ENCODE results near the gene STBD1.

STBD1 gene

DNA sequence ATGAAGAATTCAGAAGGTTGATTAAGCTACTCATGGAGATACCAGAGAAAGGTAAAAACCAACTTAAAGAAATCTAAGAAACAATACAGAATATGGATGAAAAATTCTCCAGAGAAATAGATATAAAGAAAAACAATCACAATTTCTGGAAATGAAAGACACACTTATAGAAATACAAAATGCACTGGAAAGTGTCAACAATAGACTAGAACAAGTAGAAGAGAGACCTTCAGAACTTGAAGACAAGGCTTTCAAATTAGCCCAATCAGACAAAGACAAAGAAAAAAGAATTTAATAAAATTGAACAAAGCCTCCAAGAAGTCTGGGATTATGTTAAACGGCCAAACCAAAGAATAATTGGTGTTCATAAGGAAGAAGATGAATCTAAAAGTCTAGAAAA is 9.6 kb downstream of the STBD1 start:
- TF ChIP-seq EGR1 (IDR thresholded peaks at IDR 0.05): no peak
- no peak for TF ChIP-seq TCF12 (IDR thresholded peaks at IDR 0.05; ENCODE audit: low read depth)
- TF ChIP-seq, protein P1, sequence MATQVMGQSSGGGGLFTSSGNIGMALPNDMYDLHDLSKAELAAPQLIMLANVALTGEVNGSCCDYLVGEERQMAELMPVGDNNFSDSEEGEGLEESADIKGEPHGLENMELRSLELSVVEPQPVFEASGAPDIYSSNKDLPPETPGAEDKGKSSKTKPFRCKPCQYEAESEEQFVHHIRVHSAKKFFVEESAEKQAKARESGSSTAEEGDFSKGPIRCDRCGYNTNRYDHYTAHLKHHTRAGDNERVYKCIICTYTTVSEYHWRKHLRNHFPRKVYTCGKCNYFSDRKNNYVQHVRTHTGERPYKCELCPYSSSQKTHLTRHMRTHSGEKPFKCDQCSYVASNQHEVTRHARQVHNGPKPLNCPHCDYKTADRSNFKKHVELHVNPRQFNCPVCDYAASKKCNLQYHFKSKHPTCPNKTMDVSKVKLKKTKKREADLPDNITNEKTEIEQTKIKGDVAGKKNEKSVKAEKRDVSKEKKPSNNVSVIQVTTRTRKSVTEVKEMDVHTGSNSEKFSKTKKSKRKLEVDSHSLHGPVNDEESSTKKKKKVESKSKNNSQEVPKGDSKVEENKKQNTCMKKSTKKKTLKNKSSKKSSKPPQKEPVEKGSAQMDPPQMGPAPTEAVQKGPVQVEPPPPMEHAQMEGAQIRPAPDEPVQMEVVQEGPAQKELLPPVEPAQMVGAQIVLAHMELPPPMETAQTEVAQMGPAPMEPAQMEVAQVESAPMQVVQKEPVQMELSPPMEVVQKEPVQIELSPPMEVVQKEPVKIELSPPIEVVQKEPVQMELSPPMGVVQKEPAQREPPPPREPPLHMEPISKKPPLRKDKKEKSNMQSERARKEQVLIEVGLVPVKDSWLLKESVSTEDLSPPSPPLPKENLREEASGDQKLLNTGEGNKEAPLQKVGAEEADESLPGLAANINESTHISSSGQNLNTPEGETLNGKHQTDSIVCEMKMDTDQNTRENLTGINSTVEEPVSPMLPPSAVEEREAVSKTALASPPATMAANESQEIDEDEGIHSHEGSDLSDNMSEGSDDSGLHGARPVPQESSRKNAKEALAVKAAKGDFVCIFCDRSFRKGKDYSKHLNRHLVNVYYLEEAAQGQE (IDR thresholded peaks at IDR 0.05; ENCODE audit: low read depth): no peak
- no peak for TF ChIP-seq NFIC (IDR thresholded peaks at IDR 0.05)
- no peak for TF ChIP-seq CREB1 (IDR thresholded peaks at IDR 0.05; ENCODE audit: low read depth)
- TF ChIP-seq, protein P2, sequence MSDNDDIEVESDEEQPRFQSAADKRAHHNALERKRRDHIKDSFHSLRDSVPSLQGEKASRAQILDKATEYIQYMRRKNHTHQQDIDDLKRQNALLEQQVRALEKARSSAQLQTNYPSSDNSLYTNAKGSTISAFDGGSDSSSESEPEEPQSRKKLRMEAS (IDR thresholded peaks at IDR 0.05): no peak
- TF ChIP-seq CEBPB (IDR thresholded peaks at IDR 0.05): no peak
- TF ChIP-seq TEAD4 (IDR thresholded peaks at IDR 0.05): no peak
- TF ChIP-seq, protein P3, sequence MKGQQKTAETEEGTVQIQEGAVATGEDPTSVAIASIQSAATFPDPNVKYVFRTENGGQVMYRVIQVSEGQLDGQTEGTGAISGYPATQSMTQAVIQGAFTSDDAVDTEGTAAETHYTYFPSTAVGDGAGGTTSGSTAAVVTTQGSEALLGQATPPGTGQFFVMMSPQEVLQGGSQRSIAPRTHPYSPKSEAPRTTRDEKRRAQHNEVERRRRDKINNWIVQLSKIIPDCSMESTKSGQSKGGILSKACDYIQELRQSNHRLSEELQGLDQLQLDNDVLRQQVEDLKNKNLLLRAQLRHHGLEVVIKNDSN (IDR thresholded peaks at IDR 0.05): no peak
- TF ChIP-seq EP300 (IDR thresholded peaks at IDR 0.05; ENCODE audit: borderline replicate concordance): no peak
- TF ChIP-seq FOXM1 (IDR thresholded peaks at IDR 0.05; ENCODE audit: borderline replicate concordance, low read depth): no peak
- TF ChIP-seq RAD21 (IDR thresholded peaks at IDR 0.05; ENCODE audit: low read depth): no peak
- TF ChIP-seq TAF1 (IDR thresholded peaks at IDR 0.05; ENCODE audit: low read depth): no peak
- no peak for TF ChIP-seq YY1 (IDR thresholded peaks at IDR 0.05; ENCODE audit: low read depth)
- no peak for TF ChIP-seq ZBTB7A (IDR thresholded peaks at IDR 0.05; ENCODE audit: low read depth)

DNA sequence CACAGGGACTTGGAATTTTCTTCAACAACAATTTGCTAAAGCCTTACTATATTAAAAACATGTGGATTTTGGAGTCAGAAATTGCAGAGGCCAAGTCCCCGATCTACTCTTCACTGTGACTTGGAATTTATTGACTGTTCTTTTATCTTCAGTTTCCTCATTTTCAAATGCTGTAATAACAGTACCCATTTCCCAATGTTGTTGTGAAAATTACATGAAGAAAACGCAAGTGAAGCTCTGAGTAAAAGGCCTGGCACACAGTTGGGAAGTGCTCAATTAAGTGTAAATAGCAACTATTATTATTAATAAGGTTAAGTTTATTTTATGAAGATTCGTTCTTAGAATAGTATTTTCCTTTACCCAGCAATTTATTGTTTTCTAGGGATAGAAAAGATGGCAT is 15.7 kb downstream of the STBD1 start:
- TF ChIP-seq EGR1 (IDR thresholded peaks at IDR 0.05): no peak
- TF ChIP-seq, protein P2 (IDR thresholded peaks at IDR 0.05): no peak
- no peak for TF ChIP-seq ZBTB7A (IDR thresholded peaks at IDR 0.05; ENCODE audit: low read depth)
- no peak for TF ChIP-seq TCF12 (IDR thresholded peaks at IDR 0.05; ENCODE audit: low read depth)
- TF ChIP-seq YY1 (IDR thresholded peaks at IDR 0.05; ENCODE audit: low read depth): no peak
- no peak for TF ChIP-seq EP300 (IDR thresholded peaks at IDR 0.05; ENCODE audit: borderline replicate concordance)
- TF ChIP-seq FOXM1 (IDR thresholded peaks at IDR 0.05; ENCODE audit: borderline replicate concordance, low read depth): no peak
- no peak for TF ChIP-seq RAD21 (IDR thresholded peaks at IDR 0.05; ENCODE audit: low read depth)
- TF ChIP-seq, protein P3 (IDR thresholded peaks at IDR 0.05): no peak
- no peak for TF ChIP-seq TEAD4 (IDR thresholded peaks at IDR 0.05)
- no peak for TF ChIP-seq CEBPB (IDR thresholded peaks at IDR 0.05)

DNA sequence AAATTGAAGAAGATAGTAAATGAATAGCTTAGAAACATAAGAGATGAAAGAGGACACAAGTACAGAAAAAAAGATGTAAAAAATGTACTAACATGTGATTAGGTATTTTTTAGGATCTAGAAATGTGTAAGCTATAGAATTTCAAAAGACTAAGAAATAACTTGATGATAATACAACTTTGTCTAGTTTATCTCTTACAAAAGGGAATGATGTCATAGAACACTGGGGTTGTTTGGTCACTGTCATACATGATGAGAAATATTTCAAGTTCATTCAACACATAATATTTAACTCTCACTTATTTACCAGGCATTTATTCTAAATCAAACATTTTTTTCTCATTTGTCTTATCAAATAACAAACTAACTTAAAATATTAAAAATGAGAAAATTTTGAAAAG is 18.5 kb downstream of the STBD1 start:
- no peak for TF ChIP-seq CREB1 (IDR thresholded peaks at IDR 0.05; ENCODE audit: low read depth)
- no peak for TF ChIP-seq NFIC (IDR thresholded peaks at IDR 0.05)
- TF ChIP-seq RAD21 (IDR thresholded peaks at IDR 0.05; ENCODE audit: low read depth): no peak
- TF ChIP-seq CEBPB (IDR thresholded peaks at IDR 0.05): no peak
- no peak for TF ChIP-seq TCF12 (IDR thresholded peaks at IDR 0.05; ENCODE audit: low read depth)
- TF ChIP-seq, protein P1 (IDR thresholded peaks at IDR 0.05; ENCODE audit: low read depth): no peak
- TF ChIP-seq YY1 (IDR thresholded peaks at IDR 0.05; ENCODE audit: low read depth): no peak
- no peak for TF ChIP-seq EP300 (IDR thresholded peaks at IDR 0.05; ENCODE audit: borderline replicate concordance)
- no peak for TF ChIP-seq TAF1 (IDR thresholded peaks at IDR 0.05; ENCODE audit: low read depth)
- no peak for TF ChIP-seq TEAD4 (IDR thresholded peaks at IDR 0.05)
- TF ChIP-seq, protein P2 (IDR thresholded peaks at IDR 0.05): no peak

DNA sequence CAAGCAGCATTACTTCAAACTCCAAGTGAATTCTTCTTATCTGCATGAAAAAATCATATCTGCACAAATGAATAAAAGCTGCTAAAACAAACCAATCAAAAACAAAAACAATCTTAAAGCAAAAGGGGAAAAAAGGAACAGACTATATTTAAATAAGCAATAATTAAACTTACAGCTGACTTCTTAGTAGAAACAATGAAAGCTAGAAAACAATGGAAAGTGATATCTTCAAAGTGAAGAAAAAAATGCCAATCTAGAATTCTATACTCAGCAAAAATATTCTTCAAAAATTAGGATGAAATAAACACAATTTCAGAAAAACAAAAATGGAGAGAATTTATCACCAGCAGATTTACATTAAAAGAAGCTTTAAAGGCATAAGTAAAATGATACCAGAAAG is 20.0 kb downstream of the STBD1 start:
- no peak for TF ChIP-seq TEAD4 (IDR thresholded peaks at IDR 0.05)
- TF ChIP-seq, protein P1 (IDR thresholded peaks at IDR 0.05; ENCODE audit: low read depth): no peak
- no peak for TF ChIP-seq YY1 (IDR thresholded peaks at IDR 0.05; ENCODE audit: low read depth)
